Skeletal muscle tissue (tissue), 4 donors: ENCODE measurements around the gene HIVEP3. TPM values are rescaled to one million over a fixed set of nuclear protein-coding genes. Genes with fewer than 3 reads are reported as not detected.
A peak's percentile ranks its signal among the peaks of the same experiment; 100 is the strongest.

Experiments
- H3K27ac ChIP-seq: one replicate; pipeline ENCODE4 v1.7.0; 2013; ENCODE audit warnings: mild to moderate bottlenecking, low read depth, low read length, inconsistent platforms
- H3K27me3 ChIP-seq, 3 donors: one replicate each; pipeline ENCODE4 v1.7.0; 2013; ENCODE audit warnings: low read length in 3 of 3; ENCODE audit not compliant: control insufficient read depth in 3 of 3, insufficient read depth in 3 of 3
- H3K36me3 ChIP-seq, 3 donors: one replicate each; pipeline ENCODE4 v1.7.0; 2013; ENCODE audit warnings: low read length in 3 of 3; ENCODE audit not compliant: control insufficient read depth in 3 of 3, insufficient read depth in 3 of 3
- H3K4me1 ChIP-seq, 3 donors: one replicate each; pipeline ENCODE4 v1.7.0; 2013; ENCODE audit warnings: low read length in 3 of 3, mild to moderate bottlenecking in 3 of 3; ENCODE audit not compliant: control insufficient read depth in 3 of 3, insufficient read depth in 3 of 3
- H3K4me3 ChIP-seq, 3 donors: one replicate each; pipeline ENCODE4 v1.7.0; 2013; ENCODE audit warnings: low read length in 3 of 3
- H3K9ac ChIP-seq, 3 donors: one replicate each; pipeline ENCODE4 v1.7.0; 2013; ENCODE audit warnings: low read length in 3 of 3, mild to moderate bottlenecking in 3 of 3, moderate library complexity in 2 of 3, low read depth in 1 of 3
- H3K9me3 ChIP-seq, 3 donors: one replicate each; pipeline ENCODE4 v1.7.0; 2013; ENCODE audit warnings: low read length in 3 of 3; ENCODE audit not compliant: control insufficient read depth in 3 of 3
- total RNA-seq: library from RNA; depleted of rRNA; stranded (reverse); fragments of >200 nt; gene quantifications from one replicate; pipeline ENCODE4 v1.2.3, GENCODE V29; 2014
- donor health status: Osteomylitis.

The HIVEP3 gene
- total RNA-seq, 1 donor from 2014 or later, result 0.52 TPM

DNA sequence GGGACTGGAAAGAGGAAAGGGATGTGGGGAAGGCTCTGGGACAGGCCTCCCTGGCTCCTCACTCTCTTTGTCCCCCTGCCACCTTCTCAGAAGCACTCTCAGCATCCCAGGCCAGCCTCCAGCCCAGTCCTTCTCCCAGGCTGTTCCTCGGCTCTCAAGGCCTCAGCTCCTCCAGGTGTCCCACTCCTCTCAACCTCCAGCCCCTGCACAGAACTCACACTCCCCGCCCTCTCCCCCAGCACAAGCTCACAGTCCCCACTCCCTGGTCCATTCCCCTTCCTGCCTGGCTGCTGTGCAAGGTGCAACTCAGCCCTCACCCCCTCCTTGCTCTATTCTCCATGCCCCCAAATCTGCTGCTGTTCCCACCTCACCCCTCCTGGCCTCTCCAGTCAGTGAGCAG is 185.0 kb downstream of the HIVEP3 start:
- H3K4me3 ChIP-seq, result no peak overlapping the region
- H3K27me3 ChIP-seq, result no peaks in the 10 kb centered on the region
- H3K27ac ChIP-seq, result no peak overlapping the region
- H3K9ac ChIP-seq, result no peak overlapping the region
- H3K36me3 ChIP-seq, result no peaks in the 10 kb centered on the region
- H3K9me3 ChIP-seq, result no peaks in the 10 kb centered on the region
- H3K4me1 ChIP-seq, result peaks cover 23 to 43% (median 39%) of the 10 kb centered on the region in 3 donors

DNA sequence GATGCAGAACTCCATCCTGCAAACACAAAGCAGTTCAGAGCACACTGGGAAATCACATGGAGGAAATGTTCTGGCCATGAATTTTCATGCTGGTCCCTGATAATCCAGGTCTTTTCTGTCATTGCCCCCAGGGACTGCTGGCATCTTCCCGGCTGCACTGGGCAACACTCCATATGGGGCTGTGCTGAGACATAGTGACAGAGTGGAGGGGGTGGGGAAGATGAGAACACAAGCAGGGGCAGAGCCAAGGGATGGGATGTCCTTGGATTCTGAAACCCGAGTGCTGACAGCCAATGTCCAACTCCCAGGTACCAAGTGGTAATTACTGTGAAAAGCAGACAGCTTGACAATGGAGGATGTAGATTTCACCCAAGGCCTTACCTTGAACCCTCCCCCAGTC is 185.7 kb downstream of the HIVEP3 start:
- Histone ChIP-seq H3K4me1 (peaks cover 24 to 45% (median 40%) of the 10 kb centered on the region in 3 donors), H3K4me3 (no peak overlapping the region), H3K27ac (no peak overlapping the region), H3K27me3 (no peaks in the 10 kb centered on the region), H3K36me3 (no peaks in the 10 kb centered on the region), H3K9me3 (no peaks in the 10 kb centered on the region), H3K9ac (peak overlapping the region in 1 of 3 donors; percentile 40)

DNA sequence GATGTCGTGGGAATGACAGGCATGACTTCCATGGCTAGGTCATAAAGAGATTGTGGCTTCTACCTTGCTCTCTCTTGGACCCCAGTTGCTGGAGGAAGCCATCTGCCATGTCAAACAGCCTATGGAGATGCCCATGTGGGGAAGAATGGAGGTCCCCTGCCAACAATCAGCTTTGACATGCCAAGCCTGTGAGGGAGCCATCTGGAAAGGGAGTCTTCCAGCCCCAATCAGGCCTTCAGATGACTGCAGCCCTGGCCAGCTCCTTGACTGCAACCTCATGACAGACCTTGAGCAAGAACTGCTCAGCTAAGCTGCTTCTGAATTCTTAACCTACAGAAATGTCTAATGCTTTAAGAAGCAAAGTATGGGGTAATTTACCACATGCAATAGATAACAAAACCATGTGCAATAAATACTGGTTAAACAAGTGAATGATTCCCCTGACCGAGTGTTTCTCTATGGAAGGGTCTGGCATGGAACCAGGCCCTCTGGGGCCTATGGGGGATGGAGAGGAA is 187.1 kb downstream of the HIVEP3 start:
- Histone ChIP-seq H3K9ac (no peak overlapping the region), H3K9me3 (no peaks in the 10 kb centered on the region), H3K4me3 (no peak overlapping the region), H3K27ac (no peak overlapping the region), H3K4me1 (peaks cover 28 to 52% (median 50%) of the 10 kb centered on the region in 3 donors), H3K36me3 (no peaks in the 10 kb centered on the region), H3K27me3 (no peaks in the 10 kb centered on the region)

DNA sequence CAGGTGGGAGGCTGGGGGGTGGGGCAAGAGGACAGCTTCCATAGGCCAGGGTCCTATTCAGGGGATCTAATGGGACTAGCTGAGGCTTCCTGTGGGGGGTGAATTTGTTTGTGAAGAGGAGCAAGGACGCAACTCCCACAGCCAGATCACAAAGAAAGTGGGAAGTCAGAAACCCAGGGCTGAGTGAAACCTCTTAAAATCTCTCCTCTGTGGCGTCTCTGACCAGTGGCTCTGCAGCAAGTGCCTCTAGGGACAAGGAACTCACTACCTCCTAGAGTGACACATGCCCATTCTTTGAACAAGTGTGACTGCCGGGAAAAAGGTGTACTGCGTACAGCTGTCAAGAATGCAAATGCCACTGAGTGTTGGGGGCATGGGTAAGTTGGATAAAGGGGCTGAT is 187.9 kb downstream of the HIVEP3 start:
- peaks cover 28 to 53% (median 49%) of the 10 kb centered on the region in 3 donors for H3K4me1 ChIP-seq
- H3K9ac ChIP-seq, result no peak overlapping the region
- no peak overlapping the region for H3K4me3 ChIP-seq
- no peaks in the 10 kb centered on the region for H3K27me3 ChIP-seq
- H3K27ac ChIP-seq, result no peak overlapping the region
- no peaks in the 10 kb centered on the region for H3K9me3 ChIP-seq
- no peaks in the 10 kb centered on the region for H3K36me3 ChIP-seq

DNA sequence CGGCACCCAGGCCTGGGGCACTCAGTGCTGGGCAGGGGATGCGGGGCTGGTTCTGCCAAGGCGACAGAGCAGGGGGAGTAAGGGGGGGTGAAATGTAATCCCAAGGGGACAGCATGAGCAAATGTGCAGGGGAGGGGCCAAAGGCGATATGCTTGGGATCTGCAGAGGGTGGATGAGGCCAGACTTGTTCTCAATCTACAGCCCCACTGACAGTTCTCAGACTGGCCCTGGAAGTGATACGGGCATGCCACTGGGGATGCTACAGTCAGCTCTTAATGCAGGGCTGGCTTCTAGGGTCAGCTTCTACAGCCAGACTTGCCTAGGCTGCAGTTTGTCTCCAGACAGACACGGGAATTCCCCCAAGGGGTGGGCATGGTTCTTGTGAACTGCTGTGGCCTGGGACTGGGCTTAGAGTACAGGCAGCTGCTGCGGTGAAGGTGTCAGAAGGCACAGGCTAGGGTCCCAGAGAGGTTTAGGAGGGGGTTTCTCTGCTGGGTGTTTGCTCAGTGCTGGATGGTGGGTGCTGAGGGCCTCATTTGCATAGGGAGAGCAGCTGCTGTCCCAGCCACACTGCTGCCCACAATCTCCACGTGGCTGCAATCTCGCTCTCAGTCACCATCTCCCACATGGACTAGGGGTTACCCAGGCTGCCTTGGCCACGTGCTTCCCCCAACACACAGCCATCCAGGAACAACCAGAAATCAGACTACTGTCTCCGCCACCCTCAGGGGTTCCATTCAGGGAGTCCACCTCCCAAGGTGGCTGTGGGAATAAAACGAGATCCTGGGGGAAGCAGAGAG is 190.1 kb downstream of the HIVEP3 start:
- H3K4me1 ChIP-seq, result peaks cover 31 to 55% (median 54%) of the 10 kb centered on the region in 3 donors
- no peak overlapping the region for H3K27ac ChIP-seq
- no peaks in the 10 kb centered on the region for H3K27me3 ChIP-seq

DNA sequence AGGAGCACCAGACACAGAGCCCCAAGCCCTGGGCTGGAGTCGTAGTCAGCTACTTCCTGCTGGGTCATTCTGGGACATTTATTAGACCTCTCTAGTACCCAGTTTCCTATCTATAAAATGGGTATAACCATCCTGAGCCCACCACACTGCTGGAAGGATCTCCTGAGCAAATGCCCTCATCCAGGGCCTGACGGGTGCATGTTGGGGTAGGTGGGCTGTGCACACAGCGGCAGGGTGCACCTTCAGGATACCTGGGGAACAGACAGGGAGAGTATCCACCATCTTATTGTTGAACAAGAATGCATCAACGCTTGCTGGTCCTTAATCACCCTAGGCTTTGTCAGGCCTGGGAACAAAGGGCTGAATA is 191.0 kb downstream of the HIVEP3 start:
- Histone ChIP-seq H3K27ac (no peak overlapping the region), H3K4me1 (peaks cover 31 to 46% (median 45%) of the 10 kb centered on the region in 3 donors), H3K4me3 (no peak overlapping the region), H3K36me3 (no peaks in the 10 kb centered on the region), H3K9me3 (no peaks in the 10 kb centered on the region), H3K27me3 (no peaks in the 10 kb centered on the region), H3K9ac (no peak overlapping the region)

More for the DNA sequence above, 190.1 kb downstream of the HIVEP3 start:
- no peaks in the 10 kb centered on the region for H3K9me3 ChIP-seq
- no peak overlapping the region for H3K4me3 ChIP-seq
- no peaks in the 10 kb centered on the region for H3K36me3 ChIP-seq
- peak overlapping the region in 1 of 3 donors; percentile 8 for H3K9ac ChIP-seq

DNA sequence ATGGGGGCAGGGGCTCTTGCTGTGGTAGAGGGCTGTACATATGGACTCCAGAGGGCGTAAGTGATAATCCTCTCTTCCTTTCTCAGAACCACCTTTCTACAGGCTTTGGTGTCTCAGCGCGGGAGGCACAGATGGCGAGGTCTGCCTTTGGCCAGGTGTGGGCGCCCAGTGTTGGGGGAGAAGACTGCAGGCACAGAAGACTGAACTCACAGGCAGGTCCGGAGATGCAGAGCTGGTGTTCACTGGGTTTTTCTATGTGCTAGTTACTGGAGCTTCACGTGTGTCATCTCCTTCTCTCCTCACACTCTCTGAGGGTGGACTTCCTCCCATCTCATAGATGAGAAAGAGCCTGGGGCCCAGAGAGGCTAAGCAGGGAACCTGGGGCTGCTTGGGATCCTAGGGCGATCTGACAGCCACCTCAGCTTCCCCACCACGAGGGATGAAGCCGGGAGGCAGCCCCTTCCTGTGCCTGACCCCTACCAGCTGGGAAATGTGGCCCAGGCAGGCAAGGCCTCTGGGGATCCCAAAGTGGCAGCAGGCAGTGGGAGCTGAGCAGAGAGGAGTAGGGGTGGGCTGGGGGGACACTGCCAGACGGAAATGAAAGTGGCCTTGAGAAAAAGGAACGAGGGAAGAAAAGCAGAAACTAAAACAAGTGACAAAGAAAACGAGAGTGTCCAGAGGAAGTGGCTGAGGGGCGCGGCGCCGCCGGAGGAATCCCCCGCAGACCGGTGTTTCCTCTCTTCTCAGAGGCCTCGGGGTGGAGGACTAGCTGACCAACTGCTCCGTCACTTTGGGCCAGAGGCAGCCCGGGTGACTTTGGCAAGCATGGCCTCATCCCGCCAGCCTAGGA is 191.6 kb downstream of the HIVEP3 start:
- Histone ChIP-seq H3K9me3 (no peaks in the 10 kb centered on the region), H3K27me3 (no peaks in the 10 kb centered on the region), H3K4me3 (no peak overlapping the region), H3K4me1 (peaks cover 31 to 46% (median 44%) of the 10 kb centered on the region in 3 donors), H3K36me3 (no peaks in the 10 kb centered on the region), H3K27ac (no peak overlapping the region), H3K9ac (no peak overlapping the region)

DNA sequence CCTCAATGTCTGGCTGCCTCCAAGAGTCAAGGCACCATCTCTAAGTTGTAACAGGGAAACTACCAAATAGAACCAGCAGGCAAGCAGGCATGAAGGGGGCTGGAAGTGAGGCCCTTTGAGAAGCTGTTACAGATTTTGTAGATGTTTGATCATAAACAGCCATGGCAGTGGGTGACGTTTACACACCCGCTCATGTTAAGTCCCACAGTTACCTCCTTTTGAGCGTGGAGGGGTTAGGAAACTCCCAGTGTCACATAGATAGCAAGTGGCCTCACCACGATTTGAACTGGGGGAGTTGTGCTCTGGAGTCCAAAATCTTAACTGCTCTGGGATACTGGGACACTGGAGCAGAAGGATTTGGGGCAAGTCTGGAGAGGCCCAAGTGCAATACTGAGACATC is 192.4 kb downstream of the HIVEP3 start:
- H3K27ac ChIP-seq, result no peak overlapping the region
- H3K4me1 ChIP-seq, result peaks cover 31 to 46% (median 44%) of the 10 kb centered on the region in 3 donors
- H3K4me3 ChIP-seq, result no peak overlapping the region
- H3K27me3 ChIP-seq, result no peaks in the 10 kb centered on the region
- H3K36me3 ChIP-seq, result no peaks in the 10 kb centered on the region
- H3K9ac ChIP-seq, result no peak overlapping the region
- no peaks in the 10 kb centered on the region for H3K9me3 ChIP-seq

DNA sequence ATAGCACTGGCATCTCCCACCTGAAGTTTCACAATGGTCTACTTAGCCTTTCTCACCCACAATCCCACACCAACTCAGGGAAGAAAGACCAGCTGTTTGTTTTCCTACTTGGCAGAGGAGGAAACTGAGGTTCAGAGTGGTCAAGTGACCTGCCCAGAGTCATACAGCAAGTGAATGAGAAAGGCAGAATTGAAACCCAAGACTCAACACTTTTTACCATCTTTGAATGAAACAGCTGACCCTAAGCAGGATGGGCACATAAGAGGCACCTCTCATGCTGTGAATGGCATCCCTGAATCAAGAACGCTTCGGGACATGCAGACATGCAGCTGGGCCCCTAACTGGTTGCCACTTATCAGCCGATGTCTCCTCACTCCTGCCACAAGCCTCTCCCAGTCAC is 193.8 kb downstream of the HIVEP3 start:
- Histone ChIP-seq H3K27ac (no peak overlapping the region), H3K9me3 (no peaks in the 10 kb centered on the region), H3K36me3 (no peaks in the 10 kb centered on the region), H3K27me3 (no peaks in the 10 kb centered on the region), H3K9ac (no peak overlapping the region), H3K4me3 (no peak overlapping the region), H3K4me1 (peaks cover 28 to 43% (median 39%) of the 10 kb centered on the region in 3 donors)

DNA sequence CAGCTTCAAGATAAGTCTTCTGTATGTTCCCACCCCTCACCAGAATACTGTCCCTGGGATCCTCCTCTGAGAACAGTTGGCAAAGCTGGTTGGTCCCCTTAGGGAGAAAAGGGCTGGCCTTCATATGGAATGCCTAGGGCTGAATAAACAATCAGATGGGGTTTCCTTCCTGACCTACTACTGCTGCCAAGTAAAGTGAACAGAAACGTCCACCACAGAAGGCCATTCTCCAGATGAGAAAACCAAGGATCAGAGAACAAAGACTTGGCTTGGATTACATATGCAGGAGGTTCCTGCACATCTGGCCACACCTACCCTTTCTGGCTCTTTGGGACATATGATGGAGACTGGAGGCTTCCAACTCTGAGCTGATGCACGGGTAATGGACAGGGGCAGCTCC is 194.5 kb downstream of the HIVEP3 start:
- Histone ChIP-seq H3K4me3 (no peak overlapping the region), H3K27me3 (no peaks in the 10 kb centered on the region), H3K9ac (no peak overlapping the region), H3K36me3 (no peaks in the 10 kb centered on the region), H3K9me3 (no peaks in the 10 kb centered on the region), H3K4me1 (peaks cover 24 to 36% (median 32%) of the 10 kb centered on the region in 3 donors), H3K27ac (no peak overlapping the region)
